Upper lobe of left lung (tissue), 6 donors: ENCODE results near the gene NUP98. TPM values are rescaled to one million over a fixed set of nuclear protein-coding genes. Genes with fewer than 3 reads are reported as not detected.

Experiments
- ATAC-seq, 2 donors: fragments of 200-7000 bp; cut with Tn5 transposase; one replicate each; pipeline ENCODE4 v1.9.1; 2022; ENCODE audit warnings: mild to moderate bottlenecking in 2 of 2, moderate library complexity in 2 of 2; ENCODE audit not compliant: low FRiP score in 2 of 2
- DNase-seq, 2 donors: peaks; one replicate each; pipeline ENCODE4 v3.0.0-alpha.2; 2019 to 2020
- H3K27ac ChIP-seq, 4 donors: fragments of 200-600 bp; sonication (generic); one replicate each; pipeline ENCODE4 v1.5.1; 2016 to 2019
- H3K27me3 ChIP-seq, 4 donors: fragments of 200-600 bp; sonication (generic); one replicate each; pipeline ENCODE4 v1.5.1; 2017 to 2019
- H3K36me3 ChIP-seq, 4 donors: fragments of 200-600 bp; sonication (generic); one replicate each; pipeline ENCODE4 v1.5.1; 2016 to 2019
- H3K4me1 ChIP-seq, 4 donors: fragments of 200-600 bp; sonication (generic); one replicate each; pipeline ENCODE4 v1.5.1; 2018 to 2019
- H3K4me3 ChIP-seq, 4 donors: fragments of 200-600 bp; sonication (generic); one replicate each; pipeline ENCODE4 v1.5.1; 2017 to 2019; ENCODE audit warnings: mild to moderate bottlenecking in 2 of 4, moderate library complexity in 1 of 4
- H3K9me3 ChIP-seq, 4 donors: fragments of 200-600 bp; sonication (generic); one replicate each; pipeline ENCODE4 v1.5.1; 2018 to 2019
- EP300 ChIP-seq, 4 donors: sonication (generic); formaldehyde crosslinking; IDR thresholded peaks; one replicate each; pipeline ENCODE4 v1.5.1; 2017; ENCODE audit warnings: antibody characterized with exemption in 4 of 4, control low read depth in 2 of 4
- POLR2A ChIP-seq, 4 donors: fragments of 450-650 bp; IDR thresholded peaks; one replicate each; pipeline ENCODE4 v1.5.1; 2016 to 2017; ENCODE audit warnings: antibody characterized with exemption in 4 of 4, mild to moderate bottlenecking in 2 of 4
- POLR2AphosphoS5 ChIP-seq, 2 donors: sonication (generic); formaldehyde crosslinking; IDR thresholded peaks; one replicate each; pipeline ENCODE4 v1.5.1; 2017; ENCODE audit warnings: antibody characterized with exemption in 2 of 2
- WGBS, 2 donors: methylation state at CpG; one replicate each; pipeline ENCODE4 v1.1.5; 2017 to 2018; 5-methylcytosine and 5-hydroxymethylcytosine counted together
- total RNA-seq, 6 donors: library from RNA; depleted of rRNA in 4 of 6; stranded (reverse); fragments of >200 nt in 4 of 6; gene quantifications; one replicate each; pipeline versions ENCODE4 v1.1.0 to v1.2.1, GENCODE V29; 2016 to 2021
- TF ChIP-seq, protein P1 (sequence below), 6 experiments: fragments of 450-650 bp in 4 of 6; fragments of 200-600 bp in 2 of 6; sonication (generic) in 2 of 6; IDR thresholded peaks; one replicate each; pipeline ENCODE4 v1.5.1; 2016 to 2019; ENCODE audit warnings: antibody characterized with exemption in 6 of 6
- donor health status: DM: no; HTN: no; CAD: no; lungs with moderate emphysema.
- donor health status: DM: no; HTN: yes; CAD: no; lungs with severe emphysema.

NUP98 gene
- total RNA-seq, 6 donors from 2014 or later = 66.6 to 127 (median 86.1) TPM

- H3K4me1 ChIP-seq = peaks cover 81 to 91% (median 86%) of the 10 kb centered on the region in 4 donors
- DNase-seq (no peak), ATAC-seq (no peak)
- H3K4me3 ChIP-seq = no peak overlapping the region
- no peaks in the 10 kb centered on the region for H3K9me3 ChIP-seq
- 64 to 72% methylated on average over 4 of the region's 4 CpGs for WGBS, 2 donors
- TF ChIP-seq POLR2A (IDR thresholded peaks at IDR 0.05) = no peak
- no peak for TF ChIP-seq POLR2AphosphoS5 (IDR thresholded peaks at IDR 0.05)
- no peak for TF ChIP-seq EP300 (IDR thresholded peaks at IDR 0.05)
- TF ChIP-seq, protein P1, sequence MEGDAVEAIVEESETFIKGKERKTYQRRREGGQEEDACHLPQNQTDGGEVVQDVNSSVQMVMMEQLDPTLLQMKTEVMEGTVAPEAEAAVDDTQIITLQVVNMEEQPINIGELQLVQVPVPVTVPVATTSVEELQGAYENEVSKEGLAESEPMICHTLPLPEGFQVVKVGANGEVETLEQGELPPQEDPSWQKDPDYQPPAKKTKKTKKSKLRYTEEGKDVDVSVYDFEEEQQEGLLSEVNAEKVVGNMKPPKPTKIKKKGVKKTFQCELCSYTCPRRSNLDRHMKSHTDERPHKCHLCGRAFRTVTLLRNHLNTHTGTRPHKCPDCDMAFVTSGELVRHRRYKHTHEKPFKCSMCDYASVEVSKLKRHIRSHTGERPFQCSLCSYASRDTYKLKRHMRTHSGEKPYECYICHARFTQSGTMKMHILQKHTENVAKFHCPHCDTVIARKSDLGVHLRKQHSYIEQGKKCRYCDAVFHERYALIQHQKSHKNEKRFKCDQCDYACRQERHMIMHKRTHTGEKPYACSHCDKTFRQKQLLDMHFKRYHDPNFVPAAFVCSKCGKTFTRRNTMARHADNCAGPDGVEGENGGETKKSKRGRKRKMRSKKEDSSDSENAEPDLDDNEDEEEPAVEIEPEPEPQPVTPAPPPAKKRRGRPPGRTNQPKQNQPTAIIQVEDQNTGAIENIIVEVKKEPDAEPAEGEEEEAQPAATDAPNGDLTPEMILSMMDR (IDR thresholded peaks at IDR 0.05) = no peak
- H3K27ac ChIP-seq = peak overlapping the region; percentile 74 to 99 (median 96)
- peaks cover 3 to 14% (median 9%) of the 10 kb centered on the region in 4 donors for H3K36me3 ChIP-seq
- H3K27me3 ChIP-seq = no peaks in the 10 kb centered on the region
Measured at GRCh38 chr11:3834349-3834663, 37.0 kb upstream of the NUP98 start.

DNA sequence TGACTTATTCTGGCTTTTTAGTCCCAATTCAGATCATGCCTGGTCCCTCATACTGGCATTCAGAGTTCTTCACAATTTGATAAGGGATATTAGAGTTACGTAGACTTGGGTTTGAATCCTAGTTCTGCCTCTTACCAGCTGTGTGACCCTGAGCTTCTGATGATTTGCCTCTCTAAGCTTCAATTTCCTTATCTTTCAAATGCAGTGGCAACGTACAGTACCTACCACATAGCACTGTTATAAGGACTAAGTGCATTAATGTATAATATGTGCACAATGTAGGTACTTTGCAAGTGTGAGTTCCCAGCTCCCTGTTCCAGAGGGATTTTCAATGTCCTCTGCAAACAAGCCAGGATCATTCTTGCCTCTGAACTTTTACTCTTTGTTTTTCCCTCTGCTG is 36.1 kb upstream of the NUP98 start:
- Histone ChIP-seq H3K4me1 (peaks cover 75 to 82% (median 79%) of the 10 kb centered on the region in 4 donors), H3K36me3 (peaks cover 4 to 15% (median 10%) of the 10 kb centered on the region in 4 donors), H3K27me3 (no peaks in the 10 kb centered on the region), H3K9me3 (no peaks in the 10 kb centered on the region), H3K4me3 (no peak overlapping the region), H3K27ac (peak overlapping the region in 3 of 4 donors; percentile 96 to 99 (median 97))
- no peak for DNase-seq
- whole genome bisulfite sequencing, 2 donors = 82 to 85% methylated on average over 2 of the region's 2 CpGs
- ATAC-seq = no peak
- TF ChIP-seq, protein P1 (IDR thresholded peaks at IDR 0.05) = no peak
- no peak for TF ChIP-seq EP300 (IDR thresholded peaks at IDR 0.05)
- no peak for TF ChIP-seq POLR2AphosphoS5 (IDR thresholded peaks at IDR 0.05)
- no peak for TF ChIP-seq POLR2A (IDR thresholded peaks at IDR 0.05)

GRCh38 chr11:3832816-3833215 is 35.5 kb upstream of the NUP98 start:
- 84 to 97% methylated on average over 2 of the region's 2 CpGs for WGBS, 2 donors
- TF ChIP-seq POLR2A (IDR thresholded peaks at IDR 0.05) = no peak
- TF ChIP-seq EP300 (IDR thresholded peaks at IDR 0.05) = no peak
- TF ChIP-seq, protein P1 (IDR thresholded peaks at IDR 0.05) = no peak
- TF ChIP-seq POLR2AphosphoS5 (IDR thresholded peaks at IDR 0.05) = no peak
- Histone ChIP-seq H3K36me3 (peaks cover 4 to 20% (median 13%) of the 10 kb centered on the region in 4 donors), H3K27ac (peak overlapping the region; percentile 49 to 99 (median 81)), H3K27me3 (no peaks in the 10 kb centered on the region), H3K9me3 (no peaks in the 10 kb centered on the region), H3K4me1 (peaks cover 71 to 76% (median 73%) of the 10 kb centered on the region in 4 donors), H3K4me3 (no peak overlapping the region)
- ATAC-seq (no peak), DNase-seq (no peak)

GRCh38 chr11:3831378-3832239 is 34.3 kb upstream of the NUP98 start:
- H3K27ac ChIP-seq = peak overlapping the region; percentile 49 to 99 (median 81)
- peak in 1 of 2 donors; percentile 67 for DNase-seq
- no peak overlapping the region for H3K4me3 ChIP-seq
- peaks cover 14 to 32% (median 25%) of the 10 kb centered on the region in 4 donors for H3K36me3 ChIP-seq
- WGBS, 2 donors = 50 to 56% methylated on average over 12 of the region's 13 CpGs
- ATAC-seq = peak; percentile 66 to 67
- no peaks in the 10 kb centered on the region for H3K9me3 ChIP-seq
- H3K27me3 ChIP-seq = no peaks in the 10 kb centered on the region
- peaks cover 61 to 64% (median 62%) of the 10 kb centered on the region in 4 donors for H3K4me1 ChIP-seq
- TF ChIP-seq, protein P1 (IDR thresholded peaks at IDR 0.05) = no peak
- peak in 1 of 2 donors; percentile 16 for TF ChIP-seq POLR2AphosphoS5 (IDR thresholded peaks at IDR 0.05)
